HG02943 (cell line): ENCODE data around the gene STBD1.
"Not testable (repeated sequence)": the region's sequence is repeated elsewhere in the genome, so short reads cannot be mapped to it uniquely, and the experiment has no call there.

ENCODE experiments used
- ATAC-seq: cut with Tn5 transposase; IDR thresholded peaks from one replicate; pipeline ENCODE4 v1.9.1; 2021; ENCODE audit warnings: mild to moderate bottlenecking, low read depth, moderate library complexity; ENCODE audit not compliant: unreplicated experiment

Gene STBD1

DNA sequence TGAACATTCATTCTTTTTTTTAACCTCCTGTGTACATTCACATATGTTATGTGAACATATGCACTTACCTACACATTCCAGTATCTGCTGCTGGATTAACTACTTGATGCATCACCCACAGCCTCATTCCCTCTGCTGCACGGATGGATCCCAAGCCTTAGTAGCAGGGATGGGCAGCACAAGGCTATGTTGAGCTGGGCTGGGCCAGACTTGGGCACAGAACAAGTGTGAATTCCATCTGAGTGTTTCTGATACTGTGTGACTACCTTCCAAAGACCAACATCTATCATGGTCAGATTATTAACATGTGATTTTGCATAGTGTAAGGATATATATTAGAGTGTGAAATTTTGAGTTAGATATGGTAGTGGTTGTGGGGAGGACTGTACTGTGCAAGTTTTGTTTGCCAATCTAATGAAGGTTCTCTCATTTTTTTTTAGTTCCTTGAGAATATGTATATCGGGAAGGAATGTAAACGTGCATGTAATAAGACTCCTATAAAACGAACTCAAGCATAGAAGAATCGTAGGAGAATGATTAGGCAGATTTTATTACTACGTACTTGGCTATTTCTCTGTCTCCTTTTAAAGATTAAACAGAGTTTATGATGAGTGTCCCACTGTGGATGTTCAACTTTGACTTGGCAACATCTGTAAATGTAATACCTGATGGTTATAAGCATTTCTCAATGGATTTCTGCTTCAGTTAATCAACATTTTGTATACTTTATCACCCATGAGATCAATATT is 23.4 kb upstream of the STBD1 start:
- no peak for ATAC-seq

DNA sequence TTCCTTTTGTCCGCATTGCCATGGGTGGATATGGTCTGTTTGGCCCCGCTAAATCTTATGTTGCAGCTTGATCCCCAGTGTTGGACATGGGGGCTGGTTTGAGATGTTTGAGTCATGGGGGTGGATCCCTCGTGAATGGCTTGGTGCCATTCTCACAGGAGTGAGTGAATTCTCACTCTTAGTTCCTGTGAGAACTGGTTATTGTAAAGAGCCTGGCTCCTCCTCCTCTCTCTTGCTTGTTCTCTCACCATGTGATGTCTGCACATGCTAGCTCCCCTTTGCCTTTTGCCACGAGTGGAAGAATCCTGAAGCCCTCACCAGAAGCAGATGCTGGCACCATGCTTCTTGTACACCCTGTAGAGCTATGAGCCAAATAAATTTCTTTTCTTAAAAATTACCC is 22.6 kb upstream of the STBD1 start:
- ATAC-seq, result no peak

- not testable (repeated sequence) for ATAC-seq
These were observed 18.7 kb upstream of the STBD1 start for GRCh38 chr4:76287811-76288210.

GRCh38 chr4:76292730-76293129 is 13.8 kb upstream of the STBD1 start:
- ATAC-seq, result no peak

GRCh38 chr4:76293772-76294171 is 12.8 kb upstream of the STBD1 start:
- no peak for ATAC-seq

- ATAC-seq, result no peak
These were observed 10.2 kb upstream of the STBD1 start for GRCh38 chr4:76296286-76296820.

DNA sequence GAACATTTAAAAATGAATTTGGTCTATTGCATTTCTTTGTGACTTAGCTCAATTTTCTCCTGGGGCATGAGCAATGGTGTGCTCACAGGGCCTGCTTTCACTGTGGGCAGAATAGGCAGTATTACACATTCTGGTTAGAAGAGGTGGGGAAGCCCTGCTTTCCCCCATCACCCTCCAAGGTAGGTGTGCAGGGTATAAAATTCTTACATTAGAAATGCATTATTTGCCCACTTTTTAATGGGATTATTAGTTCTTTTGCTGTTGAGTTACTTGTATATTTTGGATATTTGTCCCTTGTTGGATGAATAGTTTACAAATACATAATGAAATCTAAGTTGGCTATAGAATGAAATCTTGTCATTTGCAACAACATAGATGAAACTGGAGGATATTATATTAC is 8.3 kb upstream of the STBD1 start:
- no peak for ATAC-seq

DNA sequence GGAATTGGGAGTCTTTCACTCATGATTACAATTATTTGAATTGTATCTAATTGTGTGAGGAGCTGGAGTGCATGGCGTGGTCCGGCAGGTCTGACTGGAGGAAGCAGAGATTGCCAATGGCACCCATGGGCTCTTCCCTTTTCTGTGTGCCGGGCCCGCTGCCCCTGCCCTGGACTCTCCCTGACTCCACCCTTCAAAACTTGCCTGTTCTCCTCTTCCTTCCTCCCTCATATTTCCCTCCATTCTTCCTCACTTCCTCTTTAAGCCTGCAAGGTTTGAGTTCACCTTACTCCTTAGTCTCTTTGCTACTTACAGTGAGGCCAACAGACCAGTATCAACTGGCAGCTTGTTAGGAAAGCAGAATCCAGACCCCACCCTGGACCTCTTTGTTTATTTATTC is 6.5 kb upstream of the STBD1 start:
- no peak for ATAC-seq

DNA sequence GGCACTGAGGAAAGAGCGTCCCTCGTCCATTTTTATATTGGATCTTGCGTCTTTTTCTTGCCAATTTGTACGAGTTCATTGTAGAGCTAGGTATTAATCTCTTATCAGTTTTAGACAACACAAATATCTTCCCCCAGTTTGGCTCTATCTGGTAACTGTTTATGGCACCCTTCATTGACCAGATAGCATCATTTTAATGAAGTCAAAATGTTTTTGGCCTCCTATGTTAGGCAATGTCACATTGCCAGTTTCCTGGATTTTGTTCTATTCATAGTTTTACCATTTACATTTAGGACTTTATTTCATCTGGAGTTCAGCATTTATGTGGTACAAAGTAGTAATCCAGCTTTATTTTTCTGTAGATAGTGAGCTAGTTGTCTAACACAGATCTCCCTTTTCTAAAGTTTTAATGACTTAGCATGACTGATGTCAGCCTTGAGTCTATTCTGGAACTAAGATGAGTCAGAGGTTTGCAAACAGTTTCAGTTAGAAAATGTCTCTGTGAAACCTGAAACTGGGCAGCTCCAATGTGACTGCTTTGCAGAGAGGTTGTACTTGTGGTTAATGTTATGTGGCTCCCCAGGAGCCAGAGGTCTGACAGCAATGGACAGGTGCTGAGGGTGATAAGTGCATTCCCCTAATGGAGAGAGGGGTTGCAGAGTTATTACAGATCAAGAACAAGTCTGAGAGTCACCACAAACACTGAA is 5.3 kb upstream of the STBD1 start:
- ATAC-seq, result peak; percentile 99

GRCh38 chr4:76301775-76302162 is 4.8 kb upstream of the STBD1 start:
- ATAC-seq, result no peak

- ATAC-seq, result no peak
These were observed 3.6 kb upstream of the STBD1 start for GRCh38 chr4:76302826-76303438.

GRCh38 chr4:76305033-76305687 is 1.4 kb upstream of the STBD1 start:
- no peak for ATAC-seq

GRCh38 chr4:76306882-76307659 is 538 bp downstream of the STBD1 start:
- no peak for ATAC-seq

GRCh38 chr4:76307660-76308014 is 1.1 kb downstream of the STBD1 start:
- ATAC-seq, result no peak

DNA sequence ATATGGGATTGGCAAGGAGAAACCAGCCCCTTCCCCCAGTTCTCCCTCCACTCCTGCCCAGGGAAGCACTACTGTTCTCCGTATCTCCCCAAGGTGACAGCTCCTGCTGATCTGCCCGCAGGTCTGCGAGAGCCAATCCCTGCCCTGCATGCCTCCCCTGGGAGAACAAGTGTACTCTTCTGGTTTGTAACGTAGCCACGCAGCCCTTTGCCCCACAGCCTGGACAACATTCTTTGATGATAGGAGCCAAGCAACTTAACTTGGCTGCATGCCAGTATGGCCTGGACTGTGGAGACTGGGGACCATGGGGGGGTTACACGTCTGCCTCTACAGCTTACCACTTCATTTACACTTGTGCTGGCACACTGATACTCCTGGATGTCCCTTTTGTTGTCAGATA is 2.0 kb downstream of the STBD1 start:
- no peak for ATAC-seq

DNA sequence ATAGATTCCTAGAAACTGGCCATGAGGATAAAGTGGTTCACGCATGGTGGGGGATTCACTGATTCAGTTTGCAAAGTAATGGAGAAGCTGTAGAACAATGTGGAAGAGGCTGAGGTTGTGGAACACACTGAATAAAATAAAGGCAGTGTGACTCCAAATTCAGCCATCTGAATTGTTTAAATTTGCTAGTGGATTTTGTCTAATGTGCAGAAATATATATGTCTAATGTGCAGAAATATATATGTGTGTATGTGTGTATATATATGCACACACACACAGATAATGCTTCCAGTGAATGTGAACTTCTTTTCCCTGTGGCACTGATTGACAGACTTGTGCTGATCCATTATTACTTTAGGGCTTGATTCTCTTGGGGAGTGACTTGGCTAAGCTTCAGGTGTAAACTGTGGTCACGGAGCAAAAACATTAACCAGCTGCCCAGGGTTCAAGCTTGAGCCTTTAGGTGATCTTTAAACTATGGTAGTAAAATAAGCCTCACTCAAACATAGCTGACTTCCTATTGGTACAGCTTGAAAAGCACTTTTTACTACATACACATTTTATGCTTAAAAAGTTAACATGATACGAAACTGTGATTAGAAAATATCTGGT is 3.5 kb downstream of the STBD1 start:
- no peak for ATAC-seq

DNA sequence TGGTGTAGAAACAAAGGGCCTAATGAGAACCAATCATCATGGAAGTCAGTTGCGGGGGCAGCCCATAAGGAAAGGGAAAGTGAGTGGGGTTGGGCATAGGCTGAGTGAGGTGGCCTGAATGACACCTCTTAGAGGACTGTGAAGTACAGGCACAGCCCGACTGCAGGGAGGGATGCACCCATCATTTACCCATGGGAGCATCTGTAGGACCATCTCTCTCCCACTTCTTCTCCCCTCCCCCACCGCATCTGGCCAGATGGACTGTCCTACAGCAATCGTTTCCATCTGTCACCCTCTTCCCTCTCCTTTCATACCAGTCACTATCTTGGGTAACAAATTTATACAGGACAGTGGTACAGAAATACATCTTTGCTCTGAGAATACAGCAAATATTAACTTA is 4.2 kb downstream of the STBD1 start:
- ATAC-seq, result no peak

GRCh38 chr4:76311896-76312331 is 5.4 kb downstream of the STBD1 start:
- no peak for ATAC-seq

- ATAC-seq, result no peak
These were observed 5.9 kb downstream of the STBD1 start for GRCh38 chr4:76312457-76312856.

DNA sequence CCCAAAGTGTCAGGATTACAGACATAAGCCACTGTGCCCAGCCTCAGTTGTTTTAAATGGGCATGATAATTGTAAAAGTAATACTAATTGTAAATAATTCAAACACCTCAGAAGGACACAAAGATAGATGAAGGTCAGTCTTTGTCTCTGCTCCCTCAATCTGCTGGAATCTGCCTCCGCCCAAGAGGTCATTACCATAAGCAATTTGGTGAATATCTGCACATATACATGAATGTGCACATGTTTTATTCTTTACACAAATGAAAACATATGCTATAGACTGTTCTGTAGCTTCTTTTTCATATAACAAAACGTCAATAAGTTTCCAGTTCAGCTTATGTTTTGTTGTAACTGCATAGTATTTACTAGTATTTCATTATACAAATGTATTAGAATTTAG is 7.0 kb downstream of the STBD1 start:
- no peak for ATAC-seq
